H9 (cell line): ENCODE measurements around the gene SNCA. TPM values are rescaled to one million over a fixed set of nuclear protein-coding genes. Genes with fewer than 3 reads are reported as not detected.

Experiments
- DNase-seq: peaks from one replicate; pipeline ENCODE4 v3.0.0-alpha.2; 2017
- H2AFZ ChIP-seq: one replicate; pipeline ENCODE4 v1.6.1; 2013; ENCODE audit warnings: mild to moderate bottlenecking, low read length, control low read depth, moderate library complexity
- H2AK5ac ChIP-seq: 2 replicates; pipeline ENCODE4 v1.6.1; 2013; ENCODE audit warnings: low read length, control low read depth, mixed read lengths; ENCODE audit not compliant: insufficient read length
- H2BK120ac ChIP-seq: one replicate; pipeline ENCODE4 v1.6.1; 2013; ENCODE audit warnings: low read depth, mild to moderate bottlenecking, low read length, control low read depth, inconsistent platforms; ENCODE audit not compliant: poor library complexity, severe bottlenecking
- H2BK12ac ChIP-seq: 2 replicates; pipeline ENCODE4 v1.6.1; 2013; ENCODE audit warnings: low read length, control low read depth, mixed read lengths, low read depth; ENCODE audit not compliant: insufficient read length
- H2BK15ac ChIP-seq: 2 replicates; pipeline ENCODE4 v1.6.1; 2013; ENCODE audit warnings: low read depth, low read length, control low read depth
- H2BK20ac ChIP-seq: one replicate; pipeline ENCODE4 v1.6.1; 2013; ENCODE audit warnings: low read depth, mild to moderate bottlenecking, low read length, control low read depth, inconsistent platforms; ENCODE audit not compliant: poor library complexity, severe bottlenecking
- H2BK5ac ChIP-seq: 2 replicates; pipeline ENCODE4 v1.6.1; 2013; ENCODE audit warnings: low read length, control low read depth, mixed read lengths; ENCODE audit not compliant: insufficient read length
- H3K14ac ChIP-seq: 2 replicates; pipeline ENCODE4 v1.6.1; 2013; ENCODE audit warnings: low read length, control low read depth; ENCODE audit not compliant: insufficient read depth
- H3K18ac ChIP-seq: 2 replicates; pipeline ENCODE4 v1.6.1; 2013; ENCODE audit warnings: low read depth, mild to moderate bottlenecking, mixed read lengths, low read length, control low read depth; ENCODE audit not compliant: insufficient read length
- H3K23ac ChIP-seq: 2 replicates; pipeline ENCODE4 v1.6.1; 2013; ENCODE audit warnings: low read length, control low read depth, mixed read lengths, low read depth; ENCODE audit not compliant: insufficient read length
- H3K23me2 ChIP-seq: 2 replicates; pipeline ENCODE4 v1.6.1; 2013; ENCODE audit warnings: low read depth, mild to moderate bottlenecking, mixed read lengths, low read length, control low read depth; ENCODE audit not compliant: insufficient read length, poor library complexity, severe bottlenecking
- H3K27ac ChIP-seq: 2 replicates; pipeline ENCODE4 v1.5.1; 2013; ENCODE audit warnings: low read length, control low read depth, mixed read lengths, low read depth; ENCODE audit not compliant: insufficient read length
- H3K27me3 ChIP-seq: 2 replicates; pipeline ENCODE4 v1.6.1; 2013; ENCODE audit warnings: low read length, control low read depth, inconsistent platforms; ENCODE audit not compliant: insufficient read depth
- H3K4ac ChIP-seq: 2 replicates; pipeline ENCODE4 v1.6.1; 2013; ENCODE audit warnings: low read depth, mild to moderate bottlenecking, control low read depth, inconsistent platforms, low read length, moderate library complexity
- H3K4me1 ChIP-seq: 2 replicates; pipeline ENCODE4 v1.6.1; 2013; ENCODE audit warnings: low read length, control low read depth, inconsistent platforms; ENCODE audit not compliant: insufficient read depth
- H3K4me2 ChIP-seq: 2 replicates; pipeline ENCODE4 v1.6.1; 2013; ENCODE audit warnings: low read length, control low read depth, mixed read lengths; ENCODE audit not compliant: insufficient read length, insufficient read depth
- H3K56ac ChIP-seq: 2 replicates; pipeline ENCODE4 v1.6.1; 2013; ENCODE audit warnings: low read depth, mild to moderate bottlenecking, mixed read lengths, low read length, control low read depth; ENCODE audit not compliant: insufficient read length
- H3K79me1 ChIP-seq: 2 replicates; pipeline ENCODE4 v1.6.1; 2013; ENCODE audit warnings: low read depth, mild to moderate bottlenecking, moderate library complexity, low read length, control low read depth, inconsistent platforms; ENCODE audit not compliant: insufficient read depth, poor library complexity, severe bottlenecking
- H3K79me2 ChIP-seq: 2 replicates; pipeline ENCODE4 v1.6.1; 2013; ENCODE audit warnings: low read length, control low read depth, inconsistent platforms; ENCODE audit not compliant: insufficient read depth
- H3K9ac ChIP-seq: 2 replicates; pipeline ENCODE4 v1.6.1; 2013; ENCODE audit warnings: low read length, control low read depth, mixed read lengths; ENCODE audit not compliant: insufficient read length; ENCODE audit errors: extremely low read depth
- H3K9me3 ChIP-seq: one replicate; pipeline ENCODE4 v1.6.1; 2013; ENCODE audit warnings: low read depth, low read length, inconsistent platforms; ENCODE audit not compliant: control insufficient read depth
- H3T11ph ChIP-seq: one replicate; pipeline ENCODE4 v1.6.1; 2013; ENCODE audit warnings: mild to moderate bottlenecking, low read length, control low read depth, inconsistent platforms
- H4K20me1 ChIP-seq: one replicate; pipeline ENCODE4 v1.6.1; 2013; ENCODE audit not compliant: control insufficient read depth, insufficient read length, insufficient read depth
- H4K5ac ChIP-seq: 2 replicates; pipeline ENCODE4 v1.6.1; 2013; ENCODE audit warnings: low read depth, mild to moderate bottlenecking, mixed read lengths, low read length, control low read depth; ENCODE audit not compliant: insufficient read length
- H4K8ac ChIP-seq: replicated peaks from 2 replicates; pipeline ENCODE4 v1.6.1; 2013; ENCODE audit warnings: low read length, control low read depth, mixed read lengths, low read depth; ENCODE audit not compliant: insufficient read length
- H4K91ac ChIP-seq: 2 replicates; pipeline ENCODE4 v1.6.1; 2013; ENCODE audit warnings: low read depth, mild to moderate bottlenecking, moderate library complexity, mixed read lengths, low read length, control low read depth; ENCODE audit not compliant: insufficient read length
- H3K27ac Mint-ChIP-seq, 3 experiments: 2 replicates in 2 of 3; 3 replicates in 1 of 3; pipeline ENCODE4 v1.8.0; 2020 to 2021; ENCODE audit warnings: mixed read lengths in 3 of 3, mild to moderate bottlenecking in 1 of 3, moderate library complexity in 1 of 3
- H3K27me3 Mint-ChIP-seq: 2 replicates; pipeline ENCODE4 v1.8.0; 2021; ENCODE audit warnings: low read depth, mild to moderate bottlenecking, moderate library complexity, mixed read lengths
- H3K36me3 Mint-ChIP-seq, 3 experiments: 2 replicates in 2 of 3; 3 replicates in 1 of 3; pipeline ENCODE4 v1.8.0; 2020 to 2021; ENCODE audit warnings: low read depth in 3 of 3, mixed read lengths in 3 of 3; ENCODE audit not compliant: insufficient read depth in 1 of 3
- H3K4me1 Mint-ChIP-seq, 2 experiments: 2 replicates each; pipeline ENCODE4 v1.8.0; 2020; ENCODE audit warnings: mixed read lengths in 2 of 2
- H3K4me3 Mint-ChIP-seq, 2 experiments: 2 replicates in 1 of 2; 3 replicates in 1 of 2; pipeline ENCODE4 v1.8.0; 2020 to 2021; ENCODE audit warnings: mild to moderate bottlenecking in 2 of 2, mixed read lengths in 2 of 2, moderate library complexity in 1 of 2
- H3K9me3 Mint-ChIP-seq, 2 experiments: 2 replicates in 1 of 2; 3 replicates in 1 of 2; pipeline ENCODE4 v1.8.0; 2020; ENCODE audit warnings: mild to moderate bottlenecking in 2 of 2, mixed read lengths in 2 of 2, moderate library complexity in 1 of 2
- WGBS: extraction: QIAGEN DNeasy Blood & Tissue Kit; methylation state at CpG from one replicate; pipeline ENCODE4 v1.1.7; 2013; ENCODE audit warnings: missing lambda C conversion rate, low lambda C conversion rate, mixed read lengths; ENCODE audit not compliant: insufficient read length; ENCODE audit errors: extremely low coverage; 5-methylcytosine and 5-hydroxymethylcytosine counted together
- total RNA-seq: library from RNA; stranded (reverse); gene quantifications from 2 replicates; pipeline ENCODE4 v1.2.1, GENCODE V29; 2021
- TF ChIP-seq, protein P1 (sequence below): fragments of 200-600 bp; sonication (generic); conservative IDR thresholded peaks from 3 replicates; pipeline ENCODE4 v1.8.0; 2021; ENCODE audit warnings: antibody characterized with exemption, mild to moderate bottlenecking

Gene SNCA
- total RNA-seq, 1 experiment from 2014 or later = 8.5 TPM

DNA sequence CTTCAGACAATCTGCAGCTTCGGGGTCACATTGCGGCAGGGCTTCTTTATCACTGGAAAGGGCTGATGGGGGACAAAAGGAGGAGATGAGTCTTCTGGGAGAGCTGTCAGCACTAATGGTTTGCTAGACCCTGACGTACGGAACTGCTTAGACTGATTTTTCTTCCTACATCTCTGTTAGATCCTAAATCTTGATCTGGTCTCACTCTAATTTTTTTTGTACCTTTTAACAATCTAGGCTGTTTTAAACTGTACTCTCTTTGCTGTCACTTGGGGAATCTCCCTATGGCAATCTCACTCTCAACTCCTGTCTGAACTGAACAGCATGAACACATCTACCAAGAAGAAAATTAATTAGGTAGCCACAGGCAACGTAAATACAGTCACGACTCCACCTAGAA, 120.1 kb downstream of the SNCA start:
- Mint-ChIP-seq H3K27me3 (no peaks in the 10 kb centered on the region), H3K36me3 (no peaks in the 10 kb centered on the region), H3K4me3 (no peak overlapping the region), H3K4me1 (0 out of 4 replicates have a peak, but pooled peaks cover 0 to 3% of the 10 kb centered on the region in 2 experiments), H3K9me3 (no peaks in the 10 kb centered on the region), H3K27ac (no peak overlapping the region)
- no peak overlapping the region for H4K5ac ChIP-seq
- H2BK120ac ChIP-seq = no peak overlapping the region
- no CpG with 5 or more reads among the region's 6 CpGs for WGBS
- no peak overlapping the region for H2BK12ac ChIP-seq
- H2AK5ac ChIP-seq = no peak overlapping the region
- H3K79me1 ChIP-seq = no peaks in the 10 kb centered on the region
- H3K4ac ChIP-seq = no peak overlapping the region
- H4K8ac ChIP-seq = no peak overlapping the region
- H3K14ac ChIP-seq = no peak overlapping the region
- H3T11ph ChIP-seq = no peak overlapping the region
- H3K18ac ChIP-seq = no peak overlapping the region
- DNase-seq = no peak
- no peak overlapping the region for H2BK20ac ChIP-seq
- TF ChIP-seq, protein P1, sequence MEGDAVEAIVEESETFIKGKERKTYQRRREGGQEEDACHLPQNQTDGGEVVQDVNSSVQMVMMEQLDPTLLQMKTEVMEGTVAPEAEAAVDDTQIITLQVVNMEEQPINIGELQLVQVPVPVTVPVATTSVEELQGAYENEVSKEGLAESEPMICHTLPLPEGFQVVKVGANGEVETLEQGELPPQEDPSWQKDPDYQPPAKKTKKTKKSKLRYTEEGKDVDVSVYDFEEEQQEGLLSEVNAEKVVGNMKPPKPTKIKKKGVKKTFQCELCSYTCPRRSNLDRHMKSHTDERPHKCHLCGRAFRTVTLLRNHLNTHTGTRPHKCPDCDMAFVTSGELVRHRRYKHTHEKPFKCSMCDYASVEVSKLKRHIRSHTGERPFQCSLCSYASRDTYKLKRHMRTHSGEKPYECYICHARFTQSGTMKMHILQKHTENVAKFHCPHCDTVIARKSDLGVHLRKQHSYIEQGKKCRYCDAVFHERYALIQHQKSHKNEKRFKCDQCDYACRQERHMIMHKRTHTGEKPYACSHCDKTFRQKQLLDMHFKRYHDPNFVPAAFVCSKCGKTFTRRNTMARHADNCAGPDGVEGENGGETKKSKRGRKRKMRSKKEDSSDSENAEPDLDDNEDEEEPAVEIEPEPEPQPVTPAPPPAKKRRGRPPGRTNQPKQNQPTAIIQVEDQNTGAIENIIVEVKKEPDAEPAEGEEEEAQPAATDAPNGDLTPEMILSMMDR = no peak
- no peak overlapping the region for H3K27ac ChIP-seq
- no peaks in the 10 kb centered on the region; the same call in 1 of the 2 replicates for H3K4me1 ChIP-seq
- H3K23ac ChIP-seq = no peak overlapping the region
- no peak overlapping the region for H3K56ac ChIP-seq
- no peak overlapping the region for H4K91ac ChIP-seq
- H3K79me2 ChIP-seq = no peaks in the 10 kb centered on the region
- H3K23me2 ChIP-seq = no peaks in the 10 kb centered on the region
- H2AFZ ChIP-seq = no peak overlapping the region
- H3K9ac ChIP-seq = no peak overlapping the region
- no peaks in the 10 kb centered on the region for H3K27me3 ChIP-seq
- H2BK15ac ChIP-seq = no peak overlapping the region
- H4K20me1 ChIP-seq = no peaks in the 10 kb centered on the region
- H3K9me3 ChIP-seq = no peaks in the 10 kb centered on the region
- no peak overlapping the region for H2BK5ac ChIP-seq
- no peak overlapping the region for H3K4me2 ChIP-seq
